OCI-LY1 (cell line): ENCODE data around the gene GAS1.

Experiments
- EZH2 ChIP-seq: fragments of 200-600 bp; sonication (generic), shearing (Covaris generic); IDR thresholded peaks from 2 replicates; pipeline ENCODE4 v1.8.0; 2017; ENCODE audit warnings: borderline replicate concordance, mixed run types, mild to moderate bottlenecking, antibody characterized with exemption, low read length, moderate library complexity, mixed read lengths
- TF ChIP-seq, protein P1 (sequence below): fragments of 200-600 bp; sonication (generic), shearing (Covaris generic); IDR thresholded peaks from 2 replicates; pipeline ENCODE4 v1.5.1; 2017; ENCODE audit warnings: mild to moderate bottlenecking, antibody characterized with exemption, low read length, moderate library complexity, mixed read lengths

DNA sequence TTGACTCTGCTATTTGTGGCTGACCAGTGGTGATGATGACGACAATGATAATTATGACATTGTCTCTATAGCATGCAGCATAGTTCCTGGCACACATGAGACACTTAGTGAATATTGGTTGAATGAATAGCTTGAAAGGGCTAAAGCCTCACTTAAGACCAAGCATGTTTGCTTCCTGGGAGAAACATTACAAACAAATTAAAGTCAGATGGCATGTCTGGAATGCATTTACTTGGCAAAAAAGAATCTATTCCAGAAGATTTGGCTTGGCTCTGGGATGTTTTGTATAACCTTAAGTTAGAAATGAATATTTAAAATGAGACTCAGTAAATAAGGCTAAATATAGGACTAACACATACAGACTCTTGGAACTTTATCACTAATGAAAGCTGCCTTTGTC is 21.6 kb downstream of the GAS1 start:
- TF ChIP-seq, protein P1, sequence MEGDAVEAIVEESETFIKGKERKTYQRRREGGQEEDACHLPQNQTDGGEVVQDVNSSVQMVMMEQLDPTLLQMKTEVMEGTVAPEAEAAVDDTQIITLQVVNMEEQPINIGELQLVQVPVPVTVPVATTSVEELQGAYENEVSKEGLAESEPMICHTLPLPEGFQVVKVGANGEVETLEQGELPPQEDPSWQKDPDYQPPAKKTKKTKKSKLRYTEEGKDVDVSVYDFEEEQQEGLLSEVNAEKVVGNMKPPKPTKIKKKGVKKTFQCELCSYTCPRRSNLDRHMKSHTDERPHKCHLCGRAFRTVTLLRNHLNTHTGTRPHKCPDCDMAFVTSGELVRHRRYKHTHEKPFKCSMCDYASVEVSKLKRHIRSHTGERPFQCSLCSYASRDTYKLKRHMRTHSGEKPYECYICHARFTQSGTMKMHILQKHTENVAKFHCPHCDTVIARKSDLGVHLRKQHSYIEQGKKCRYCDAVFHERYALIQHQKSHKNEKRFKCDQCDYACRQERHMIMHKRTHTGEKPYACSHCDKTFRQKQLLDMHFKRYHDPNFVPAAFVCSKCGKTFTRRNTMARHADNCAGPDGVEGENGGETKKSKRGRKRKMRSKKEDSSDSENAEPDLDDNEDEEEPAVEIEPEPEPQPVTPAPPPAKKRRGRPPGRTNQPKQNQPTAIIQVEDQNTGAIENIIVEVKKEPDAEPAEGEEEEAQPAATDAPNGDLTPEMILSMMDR = no peak
- no peak for TF ChIP-seq EZH2
